Stimulated activated CD4-positive, alpha-beta T cell treated with anti-CD3 and anti-CD28 coated beads, Interleukin-1b, Interleukin-23, amount 100 ng/mL, for 4 hours (primary cell): ENCODE results near the gene KIF26A.
"Not testable (repeated sequence)": the region's sequence is repeated elsewhere in the genome, so short reads cannot be mapped to it uniquely, and the experiment has no call there.

ENCODE experiments used
- DNase-seq, 2 donors: peaks; one replicate each; pipeline ENCODE4 v3.0.0-alpha.2; 2020; ENCODE audit warnings: low read depth in 2 of 2

Gene KIF26A

GRCh38 chr14:104143521-104144452, 5.4 kb downstream of the KIF26A start:
- no peak for DNase-seq

- DNase-seq, result no peak
Observed at GRCh38 chr14:104144453-104144790, 6.0 kb downstream of the KIF26A start.

GRCh38 chr14:104144911-104145825, 6.8 kb downstream of the KIF26A start:
- no peak for DNase-seq

- DNase-seq, result no peak
Observed at GRCh38 chr14:104145826-104146601, 7.6 kb downstream of the KIF26A start.

- no peak for DNase-seq
Observed at GRCh38 chr14:104146651-104147345, 8.4 kb downstream of the KIF26A start.

- no peak for DNase-seq
Observed at GRCh38 chr14:104147346-104148125, 9.1 kb downstream of the KIF26A start.

- no peak for DNase-seq
Observed at GRCh38 chr14:104148433-104149277, 10.3 kb downstream of the KIF26A start.

GRCh38 chr14:104149278-104149595, 10.8 kb downstream of the KIF26A start:
- no peak for DNase-seq

GRCh38 chr14:104149617-104150135, 11.3 kb downstream of the KIF26A start:
- DNase-seq, result no peak

GRCh38 chr14:104150136-104151025, 12.0 kb downstream of the KIF26A start:
- no peak for DNase-seq

- no peak for DNase-seq
Observed at GRCh38 chr14:104151026-104151381, 12.6 kb downstream of the KIF26A start.

- no peak for DNase-seq
Observed at GRCh38 chr14:104151566-104152245, 13.3 kb downstream of the KIF26A start.

GRCh38 chr14:104152246-104152575, 13.8 kb downstream of the KIF26A start:
- no peak for DNase-seq

GRCh38 chr14:104152686-104153393, 14.5 kb downstream of the KIF26A start:
- no peak for DNase-seq

GRCh38 chr14:104153394-104153755, 15.0 kb downstream of the KIF26A start:
- not testable (repeated sequence) for DNase-seq

GRCh38 chr14:104154246-104154645, 15.9 kb downstream of the KIF26A start:
- no peak for DNase-seq

GRCh38 chr14:104155513-104155912, 17.1 kb downstream of the KIF26A start:
- no peak for DNase-seq
